ENCODE results near the gene OR8G1. TPM values are rescaled to one million over a fixed set of nuclear protein-coding genes. Genes with fewer than 3 reads are reported as not detected.
A peak's percentile ranks its signal among the peaks of the same experiment; 100 is the strongest.

The OR8G1 gene
- total and polyA plus RNA-seq, 2 experiments from 2014 or later = not detected

DNA sequence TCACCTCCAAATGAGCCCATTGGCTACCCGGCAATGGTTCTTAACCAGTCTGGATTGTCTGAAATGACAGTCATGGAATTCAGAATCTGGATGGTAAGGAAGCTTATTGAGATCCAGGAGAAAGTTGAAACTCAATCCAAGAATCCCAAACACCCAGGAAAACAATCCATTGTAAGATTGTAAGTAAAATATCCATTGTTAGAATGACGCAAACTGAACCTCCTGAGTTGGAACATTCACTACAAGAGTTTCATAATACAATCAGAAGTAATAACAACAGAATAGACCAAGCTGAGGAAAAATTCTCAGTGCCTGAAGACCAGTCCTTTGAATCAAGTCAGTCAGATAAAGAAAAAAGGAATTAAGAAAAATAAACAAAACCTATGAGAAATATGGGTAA, 37.4 kb downstream of the OR8G1 start:
- no peaks in the 10 kb centered on the region for H3K4me1 ChIP-seq (ENCODE audit: low read depth)
- TF ChIP-seq, protein P1, sequence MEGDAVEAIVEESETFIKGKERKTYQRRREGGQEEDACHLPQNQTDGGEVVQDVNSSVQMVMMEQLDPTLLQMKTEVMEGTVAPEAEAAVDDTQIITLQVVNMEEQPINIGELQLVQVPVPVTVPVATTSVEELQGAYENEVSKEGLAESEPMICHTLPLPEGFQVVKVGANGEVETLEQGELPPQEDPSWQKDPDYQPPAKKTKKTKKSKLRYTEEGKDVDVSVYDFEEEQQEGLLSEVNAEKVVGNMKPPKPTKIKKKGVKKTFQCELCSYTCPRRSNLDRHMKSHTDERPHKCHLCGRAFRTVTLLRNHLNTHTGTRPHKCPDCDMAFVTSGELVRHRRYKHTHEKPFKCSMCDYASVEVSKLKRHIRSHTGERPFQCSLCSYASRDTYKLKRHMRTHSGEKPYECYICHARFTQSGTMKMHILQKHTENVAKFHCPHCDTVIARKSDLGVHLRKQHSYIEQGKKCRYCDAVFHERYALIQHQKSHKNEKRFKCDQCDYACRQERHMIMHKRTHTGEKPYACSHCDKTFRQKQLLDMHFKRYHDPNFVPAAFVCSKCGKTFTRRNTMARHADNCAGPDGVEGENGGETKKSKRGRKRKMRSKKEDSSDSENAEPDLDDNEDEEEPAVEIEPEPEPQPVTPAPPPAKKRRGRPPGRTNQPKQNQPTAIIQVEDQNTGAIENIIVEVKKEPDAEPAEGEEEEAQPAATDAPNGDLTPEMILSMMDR (IDR thresholded peaks at IDR 0.05; ENCODE audit: low read depth, low read length) = no peak
- H3K9me3 ChIP-seq (ENCODE audit: low read depth) = no peaks in the 10 kb centered on the region
- no peak overlapping the region for H3K27ac ChIP-seq
- peak in 1 of 2 donors; percentile 4 for DNase-seq (ENCODE audit: low read depth in 1 of 2, low spot score in 1 of 2)
- no peaks in the 10 kb centered on the region for H3K27me3 ChIP-seq
- H3K36me3 ChIP-seq = no peaks in the 10 kb centered on the region
- no peak overlapping the region for H3K4me3 ChIP-seq

DNA sequence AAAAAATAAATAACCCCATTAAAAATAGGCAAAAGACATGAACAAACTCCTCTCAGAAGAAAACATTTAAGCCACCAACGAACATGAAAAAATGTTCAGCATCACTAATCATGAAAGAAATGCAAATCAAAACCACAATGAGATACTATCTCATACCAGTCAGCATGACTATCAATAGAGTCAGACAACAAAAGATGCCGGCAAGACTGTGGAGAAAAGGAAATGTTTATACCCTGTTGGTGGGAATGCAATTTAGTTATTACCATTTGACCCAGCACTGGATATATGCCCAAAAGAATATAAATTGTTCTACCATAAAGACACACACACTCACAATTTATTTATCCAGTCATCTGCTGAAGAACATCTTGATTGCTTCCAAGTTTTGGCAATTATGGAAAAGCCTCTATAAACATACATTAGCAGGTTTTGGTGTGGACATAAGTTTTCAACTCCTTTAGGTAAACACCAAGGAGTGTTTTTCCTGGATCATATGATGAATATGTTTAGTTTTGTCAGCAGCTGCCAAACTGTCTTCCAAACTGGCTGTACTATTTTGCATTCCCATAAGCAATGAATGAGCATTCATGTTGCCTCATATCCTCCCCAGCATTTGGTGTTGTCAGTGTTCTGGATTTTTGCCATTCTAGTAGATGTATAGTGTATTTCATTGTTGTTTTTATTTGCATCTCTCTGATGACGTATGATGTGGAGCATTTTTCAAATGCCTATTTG, 44.9 kb downstream of the OR8G1 start:
- DNase-seq (ENCODE audit: low read depth in 1 of 2, low spot score in 1 of 2) = peak in 1 of 2 donors; percentile 64
- Histone ChIP-seq H3K4me1 (ENCODE audit: low read depth) (no peaks in the 10 kb centered on the region), H3K27ac (no peak overlapping the region), H3K4me3 (no peak overlapping the region), H3K36me3 (no peaks in the 10 kb centered on the region), H3K9me3 (ENCODE audit: low read depth) (no peaks in the 10 kb centered on the region), H3K27me3 (no peaks in the 10 kb centered on the region)
- TF ChIP-seq, protein P1 (IDR thresholded peaks at IDR 0.05; ENCODE audit: low read depth, low read length) = no peak

DNA sequence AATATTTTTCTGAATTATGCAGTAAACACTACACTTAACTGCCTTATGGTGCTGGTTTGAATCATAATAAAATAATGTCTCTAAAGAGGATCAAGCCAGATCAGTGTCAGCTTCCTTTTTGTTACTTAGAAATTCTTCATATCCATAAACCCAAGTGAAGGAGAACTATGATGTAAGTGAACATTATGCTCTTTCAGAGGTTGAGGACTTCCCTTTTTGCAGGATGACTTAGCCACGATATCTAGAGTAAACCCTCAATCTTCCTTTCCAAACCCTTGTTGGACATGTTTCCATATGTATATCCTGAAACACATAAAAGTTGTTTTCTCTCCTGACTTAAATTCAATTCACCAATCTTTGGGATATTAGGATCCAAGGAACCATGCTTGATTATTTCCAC, 53.8 kb downstream of the OR8G1 start:
- Histone ChIP-seq H3K9me3 (ENCODE audit: low read depth) (no peaks in the 10 kb centered on the region), H3K36me3 (no peaks in the 10 kb centered on the region), H3K4me1 (ENCODE audit: low read depth) (no peaks in the 10 kb centered on the region), H3K4me3 (no peak overlapping the region), H3K27ac (no peak overlapping the region), H3K27me3 (no peaks in the 10 kb centered on the region)
- TF ChIP-seq, protein P1 (IDR thresholded peaks at IDR 0.05; ENCODE audit: low read depth, low read length) = no peak
- no peak for DNase-seq (ENCODE audit: low read depth in 1 of 2, low spot score in 1 of 2)

DNA sequence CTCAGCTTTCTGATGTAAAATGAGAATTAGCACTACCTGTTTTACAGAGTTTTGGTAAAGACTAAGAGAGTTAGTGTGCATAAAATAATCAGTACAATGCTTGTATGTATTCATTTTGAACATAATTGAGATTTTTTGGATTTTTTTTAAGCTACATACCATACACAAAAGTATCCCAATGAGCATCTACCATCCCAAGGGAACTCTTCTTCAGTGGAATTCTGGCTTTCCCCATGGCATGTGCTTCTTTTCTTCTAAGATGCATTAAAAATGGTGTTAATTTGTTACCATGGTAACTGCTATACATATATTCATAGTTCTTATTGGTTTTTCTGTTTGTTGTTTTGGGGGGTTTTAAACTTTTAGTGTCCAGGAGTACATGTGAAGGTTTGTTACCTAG, 55.1 kb downstream of the OR8G1 start:
- H3K27me3 ChIP-seq = no peaks in the 10 kb centered on the region
- H3K9me3 ChIP-seq (ENCODE audit: low read depth) = no peaks in the 10 kb centered on the region
- no peak for DNase-seq (ENCODE audit: low read depth in 1 of 2, low spot score in 1 of 2)
- TF ChIP-seq, protein P1 (IDR thresholded peaks at IDR 0.05; ENCODE audit: low read depth, low read length) = no peak
- no peaks in the 10 kb centered on the region for H3K4me1 ChIP-seq (ENCODE audit: low read depth)
- no peak overlapping the region for H3K4me3 ChIP-seq
- no peak overlapping the region for H3K27ac ChIP-seq
- H3K36me3 ChIP-seq = no peaks in the 10 kb centered on the region

DNA sequence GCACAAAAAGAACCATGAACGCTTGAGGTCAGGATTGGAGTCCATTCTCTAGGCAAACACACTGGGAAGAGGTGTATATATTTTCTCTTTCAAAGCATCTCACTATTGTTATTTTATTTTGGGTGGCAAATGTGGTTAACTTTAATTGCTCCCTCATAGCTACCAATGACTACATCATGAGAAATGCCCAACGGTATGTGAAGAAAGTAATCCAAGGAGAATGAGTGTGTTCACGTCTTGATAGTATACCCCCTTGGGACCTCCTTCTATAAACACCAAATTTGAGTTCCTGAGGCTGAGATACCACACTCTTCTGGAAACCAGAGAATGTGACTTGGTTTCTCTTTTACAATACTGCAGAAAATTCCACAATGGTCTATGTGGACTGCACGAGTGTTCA, 57.0 kb downstream of the OR8G1 start:
- TF ChIP-seq, protein P1 (IDR thresholded peaks at IDR 0.05; ENCODE audit: low read depth, low read length) = no peak
- H3K4me1 ChIP-seq (ENCODE audit: low read depth) = no peaks in the 10 kb centered on the region
- no peaks in the 10 kb centered on the region for H3K27me3 ChIP-seq
- no peak overlapping the region for H3K4me3 ChIP-seq
- no peak overlapping the region for H3K27ac ChIP-seq
- H3K36me3 ChIP-seq = no peaks in the 10 kb centered on the region
- no peak for DNase-seq (ENCODE audit: low read depth in 1 of 2, low spot score in 1 of 2)
- no peaks in the 10 kb centered on the region for H3K9me3 ChIP-seq (ENCODE audit: low read depth)
